Neural cell (in vitro differentiated cells): ENCODE data around the gene DYRK3. TPM values are rescaled to one million over a fixed set of nuclear protein-coding genes. Genes with fewer than 3 reads are reported as not detected.

Experiments used
- H2AFZ ChIP-seq: fragments of 200-600, 300-800 bp; sonication (generic), shearing (Covaris generic); 2 replicates; pipeline ENCODE4 v1.6.0; 2014; ENCODE audit warnings: low read depth, mild to moderate bottlenecking, antibody characterized with exemption, low read length, moderate library complexity
- H3F3A ChIP-seq: fragments of 200-600 bp; shearing (Covaris generic); 2 replicates; pipeline ENCODE4 v1.6.1; 2016; ENCODE audit warnings: mild to moderate bottlenecking, moderate library complexity, mixed read lengths, antibody characterized with exemption, low read length; ENCODE audit not compliant: insufficient read depth, poor library complexity, severe bottlenecking
- H3K27ac ChIP-seq: fragments of 200-600, 300-800 bp; sonication (generic), shearing (Covaris generic); 2 replicates; pipeline ENCODE4 v1.5.1; 2014; ENCODE audit warnings: mild to moderate bottlenecking, low read length, moderate library complexity
- H3K27me3 ChIP-seq: fragments of 300-800, 200-600 bp; sonication (generic), shearing (Covaris generic); 2 replicates; pipeline ENCODE4 v1.6.0; 2014; ENCODE audit warnings: mild to moderate bottlenecking, low read depth, low read length, moderate library complexity; ENCODE audit not compliant: insufficient read depth
- H3K36me3 ChIP-seq: fragments of 300-800, 200-600 bp; sonication (generic), shearing (Covaris generic); 2 replicates; pipeline ENCODE4 v1.5.1; 2014; ENCODE audit warnings: mild to moderate bottlenecking, antibody characterized with exemption, low read length, moderate library complexity; ENCODE audit not compliant: insufficient read depth
- H3K4me2 ChIP-seq: fragments of 300-800, 200-600 bp; sonication (generic), shearing (Covaris generic); 2 replicates; pipeline ENCODE4 v1.6.0; 2014; ENCODE audit warnings: mild to moderate bottlenecking, low read length
- H3K4me3 ChIP-seq: fragments of 300-800, 200-600 bp; sonication (generic), shearing (Covaris generic); 2 replicates; pipeline ENCODE4 v1.5.1; 2014; ENCODE audit warnings: mild to moderate bottlenecking, low read length, moderate library complexity
- H3K79me2 ChIP-seq: fragments of 200-600 bp; shearing (Covaris generic); replicated peaks from 2 replicates; pipeline ENCODE4 v1.6.0; 2014; ENCODE audit warnings: mild to moderate bottlenecking, low read length, moderate library complexity; ENCODE audit not compliant: insufficient read depth
- H3K9ac ChIP-seq: fragments of 300-800, 200-600 bp; sonication (generic), shearing (Covaris generic); 2 replicates; pipeline ENCODE4 v1.6.1; 2016; ENCODE audit warnings: mild to moderate bottlenecking, low read length, mixed read lengths
- H3K9me2 ChIP-seq: fragments of 200-600 bp; shearing (Covaris generic); 2 replicates; pipeline ENCODE4 v1.6.1; 2016; ENCODE audit warnings: mild to moderate bottlenecking, low read length, mixed read lengths; ENCODE audit not compliant: insufficient read depth
- H3K9me3 ChIP-seq: fragments of 200-600, 300-800 bp; sonication (generic), shearing (Covaris generic); 2 replicates; pipeline ENCODE4 v1.6.1; 2016; ENCODE audit warnings: mild to moderate bottlenecking, mixed run types, low read length, moderate library complexity, mixed read lengths
- H4K20me1 ChIP-seq: fragments of 200-600 bp; shearing (Covaris generic); 2 replicates; pipeline ENCODE4 v1.6.1; 2016; ENCODE audit warnings: mild to moderate bottlenecking, mixed run types; ENCODE audit not compliant: insufficient read depth
- CTCF ChIP-seq: fragments of 450-650 bp; IDR thresholded peaks from 2 replicates; pipeline ENCODE4 v1.5.1; 2014; ENCODE audit warnings: antibody characterized with exemption, mild to moderate bottlenecking, moderate library complexity; ENCODE audit not compliant: poor library complexity, severe bottlenecking
- EP300 ChIP-seq: fragments of 450-650 bp; conservative IDR thresholded peaks from 2 replicates; pipeline ENCODE4 v1.6.1; 2014; ENCODE audit warnings: antibody characterized with exemption, mild to moderate bottlenecking, moderate library complexity; ENCODE audit not compliant: poor library complexity, severe bottlenecking
- EZH2 ChIP-seq: fragments of 200-600, 300-800 bp; shearing (Covaris generic), sonication (generic); IDR thresholded peaks from 2 replicates; pipeline ENCODE4 v1.6.1; 2014; ENCODE audit warnings: antibody characterized with exemption, low read length, borderline replicate concordance, mild to moderate bottlenecking; ENCODE audit not compliant: insufficient read depth, poor library complexity, severe bottlenecking
- MXI1 ChIP-seq: fragments of 450-650 bp; conservative IDR thresholded peaks from 2 replicates; pipeline ENCODE4 v1.6.1; 2014; ENCODE audit warnings: antibody characterized with exemption, mild to moderate bottlenecking; ENCODE audit not compliant: poor library complexity, severe bottlenecking
- RAD21 ChIP-seq: fragments of 450-650 bp; conservative IDR thresholded peaks from 2 replicates; pipeline ENCODE4 v1.6.1; 2014; ENCODE audit warnings: antibody characterized with exemption, mild to moderate bottlenecking, moderate library complexity
- REST ChIP-seq: IDR thresholded peaks from 2 replicates; pipeline ENCODE4 v1.6.1; 2012; ENCODE audit warnings: borderline replicate concordance
- SMC3 ChIP-seq: fragments of 450-650 bp; conservative IDR thresholded peaks from 2 replicates; pipeline ENCODE4 v1.6.1; 2014; ENCODE audit warnings: antibody characterized with exemption, mild to moderate bottlenecking, moderate library complexity; ENCODE audit not compliant: poor library complexity
- polyA plus RNA-seq: library from polyadenylated mRNA; depleted of rRNA; stranded (reverse); fragments of >200 nt; gene quantifications from 2 replicates; pipeline ENCODE4 v1.2.3, GENCODE V29; 2014

The DYRK3 gene
- polyA plus RNA-seq, 1 donor from 2014 or later, result 7.5 TPM

- no peaks in the 10 kb centered on the region for H3K27me3 ChIP-seq
- no peaks in the 10 kb centered on the region for H3K9me2 ChIP-seq
- no peak overlapping the region for H3K27ac ChIP-seq
- H3K79me2 ChIP-seq, result peaks cover 72% of the 10 kb centered on the region
- no peaks in the 10 kb centered on the region for H3K9me3 ChIP-seq
- H3K36me3 ChIP-seq, result no peaks in the 10 kb centered on the region
- no peak overlapping the region for H3K4me2 ChIP-seq
- H2AFZ ChIP-seq, result no peak overlapping the region
- no peak overlapping the region for H3K4me3 ChIP-seq
- no peak overlapping the region for H3K9ac ChIP-seq
- no peaks in the 10 kb centered on the region for H4K20me1 ChIP-seq
- H3F3A ChIP-seq, result no peaks in the 10 kb centered on the region
- TF ChIP-seq EZH2, result no peak
- no peak for TF ChIP-seq MXI1
Observed at GRCh38 chr1:206690516-206690915, 55.2 kb downstream of the DYRK3 start.

DNA sequence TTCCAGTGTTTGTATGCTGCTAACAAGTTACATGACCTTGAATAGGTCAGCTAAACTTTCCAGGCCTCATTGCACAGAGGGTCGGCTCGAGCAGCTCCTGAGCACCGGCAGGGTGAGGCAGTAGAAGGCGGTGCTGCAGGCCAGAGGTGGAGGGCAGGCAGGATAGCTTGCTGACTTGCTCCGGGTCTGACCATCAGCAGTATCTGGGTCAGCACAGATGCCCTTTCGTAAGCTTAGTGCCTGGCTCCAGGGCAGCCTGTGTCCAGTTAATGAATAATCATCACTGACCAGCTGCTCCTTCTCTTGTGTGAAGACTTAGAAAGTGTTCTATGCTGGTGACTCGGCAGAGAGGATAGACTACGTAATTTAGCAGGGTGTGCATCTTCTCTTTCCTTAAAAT is 56.3 kb downstream of the DYRK3 start:
- Histone ChIP-seq H3K9me2 (no peaks in the 10 kb centered on the region), H3K9ac (no peak overlapping the region), H3K27ac (no peak overlapping the region), H3K36me3 (no peaks in the 10 kb centered on the region), H3K27me3 (no peaks in the 10 kb centered on the region), H3K79me2 (peaks cover 62% of the 10 kb centered on the region), H3K4me3 (no peak overlapping the region), H4K20me1 (no peaks in the 10 kb centered on the region), H3K4me2 (no peak overlapping the region), H3K9me3 (no peaks in the 10 kb centered on the region), H3F3A (no peaks in the 10 kb centered on the region), H2AFZ (no peak overlapping the region)
- no peak for TF ChIP-seq CTCF
- no peak for TF ChIP-seq SMC3
- TF ChIP-seq MXI1, result no peak
- no peak for TF ChIP-seq RAD21
- TF ChIP-seq EP300, result no peak

DNA sequence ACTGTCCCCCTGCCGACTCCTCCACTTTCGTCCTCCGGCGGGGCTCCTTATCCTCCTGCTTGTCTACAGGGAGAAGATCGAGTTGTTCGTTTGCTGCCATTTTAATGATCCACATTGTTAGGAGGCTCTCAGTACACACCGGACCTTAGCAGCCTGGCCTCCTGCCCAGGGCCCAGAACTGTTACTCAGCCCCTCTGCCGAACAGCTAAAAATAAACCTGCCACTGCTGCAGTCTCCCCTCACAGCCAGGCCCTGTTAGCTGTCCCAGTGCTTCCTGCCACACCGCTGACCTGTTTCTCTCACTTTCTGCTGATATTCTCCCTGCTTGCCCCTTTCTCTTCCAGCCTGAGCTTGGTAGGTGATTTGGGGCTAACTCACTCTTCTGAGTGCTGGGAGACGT is 57.7 kb downstream of the DYRK3 start:
- H3K27me3 ChIP-seq, result no peaks in the 10 kb centered on the region
- no peaks in the 10 kb centered on the region for H3K36me3 ChIP-seq
- no peaks in the 10 kb centered on the region for H3K9me3 ChIP-seq
- H2AFZ ChIP-seq, result no peak overlapping the region
- H3K79me2 ChIP-seq, result peaks cover 49% of the 10 kb centered on the region
- H4K20me1 ChIP-seq, result no peaks in the 10 kb centered on the region
- no peaks in the 10 kb centered on the region for H3K9me2 ChIP-seq
- H3K4me2 ChIP-seq, result no peak overlapping the region
- H3K27ac ChIP-seq, result no peak overlapping the region
- no peak for TF ChIP-seq EZH2
- no peak for TF ChIP-seq SMC3
- TF ChIP-seq REST, result no peak
- no peak for TF ChIP-seq CTCF
- no peak for TF ChIP-seq RAD21
- H3K4me3 ChIP-seq, result no peak overlapping the region
- H3K9ac ChIP-seq, result no peak overlapping the region
- no peaks in the 10 kb centered on the region for H3F3A ChIP-seq
